SW480 (cell line): ENCODE data around the gene RCBTB2.

ENCODE experiments used
- DNase-seq: peaks from one replicate; pipeline ENCODE4 v3.0.0-alpha.2; 2016; ENCODE audit warnings: low spot score

The RCBTB2 gene

DNA sequence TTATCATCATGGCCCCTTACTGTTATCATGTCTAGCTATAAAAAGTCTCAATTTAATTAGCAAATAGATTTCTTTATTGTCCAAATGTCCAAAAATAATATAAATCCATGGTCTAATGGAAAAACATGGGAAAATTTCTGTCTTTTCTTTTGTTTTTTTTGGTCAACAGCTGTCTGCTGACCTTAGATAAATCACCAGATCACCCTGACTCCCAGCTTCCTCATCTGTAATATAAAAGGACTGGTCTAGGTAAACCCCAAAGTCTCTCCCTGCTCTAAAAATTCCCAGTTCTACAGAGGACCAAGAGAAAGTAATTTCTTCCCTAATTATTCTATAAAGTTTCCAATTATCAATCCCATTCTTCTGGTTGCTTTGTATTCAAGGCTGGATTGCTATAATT, 30.7 kb upstream of the RCBTB2 start:
- DNase-seq: no peak

DNA sequence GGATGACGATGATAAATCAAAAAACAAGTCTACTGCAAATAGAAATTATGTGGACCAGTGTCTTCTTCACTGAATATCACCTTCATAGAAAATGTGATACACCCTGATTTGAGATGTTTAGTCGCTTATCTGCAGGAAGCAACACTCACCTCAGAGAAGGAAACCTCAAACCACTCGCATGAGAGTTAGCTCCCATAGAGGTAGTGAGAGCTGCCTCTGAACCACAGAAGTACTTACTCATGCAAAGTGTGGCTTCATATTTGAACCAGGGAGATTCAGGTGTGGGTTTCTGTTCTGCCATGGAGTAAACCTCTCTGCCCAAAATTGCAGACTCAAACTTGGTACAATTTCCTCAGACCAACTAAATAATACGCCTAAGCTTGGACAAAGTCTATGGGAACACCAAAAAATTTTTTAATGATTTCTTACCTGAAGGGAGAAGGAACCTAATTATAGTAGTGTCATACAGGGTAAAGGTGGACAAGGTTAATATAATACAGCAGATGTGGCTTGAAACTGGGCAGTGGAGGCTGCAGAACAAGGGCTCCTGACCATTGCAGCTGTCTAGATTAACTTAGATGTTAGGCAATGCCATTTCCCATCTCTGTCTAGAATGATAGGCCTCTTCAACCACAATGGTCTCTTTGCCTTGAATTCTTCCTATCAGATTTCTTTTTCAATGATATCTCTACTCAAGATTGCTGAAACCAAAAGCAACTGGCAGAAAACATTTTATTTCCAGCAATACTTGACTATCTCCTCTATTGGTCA, 29.6 kb upstream of the RCBTB2 start:
- DNase-seq: no peak

DNA sequence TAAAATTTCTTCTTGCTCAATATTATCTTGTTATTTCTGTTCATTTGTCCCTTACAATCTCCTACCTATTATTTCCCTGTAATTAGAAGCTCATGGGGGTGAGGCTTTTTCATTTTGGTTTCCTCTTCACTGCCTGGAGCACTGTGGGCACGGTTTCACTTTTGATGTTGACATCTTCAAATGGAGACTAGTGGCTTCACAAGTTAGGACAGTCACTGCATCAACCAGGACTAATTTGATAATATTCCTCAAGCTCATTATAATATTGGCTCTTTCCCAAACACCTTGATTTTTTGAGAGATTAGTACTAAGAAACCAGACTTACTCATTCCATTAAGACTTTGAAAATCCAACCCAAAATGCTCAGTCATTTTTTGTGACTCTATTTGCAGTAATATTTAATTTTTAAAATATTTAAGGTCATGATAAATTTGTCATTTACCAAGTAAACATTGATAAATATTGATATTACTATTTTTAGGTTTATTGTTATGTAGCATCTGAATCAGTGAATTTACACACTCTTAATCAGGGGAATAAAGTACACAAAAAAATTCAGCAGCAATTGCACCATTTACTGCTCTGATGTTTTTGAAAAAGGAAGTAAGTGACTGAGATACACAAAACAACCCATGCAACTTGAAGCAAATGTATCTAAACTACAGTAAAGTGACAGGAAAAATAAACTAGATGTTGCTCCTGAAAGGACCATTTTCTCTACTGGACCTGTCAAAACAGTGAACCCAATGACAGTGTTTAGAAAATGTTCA, 28.8 kb upstream of the RCBTB2 start:
- no peak for DNase-seq

DNA sequence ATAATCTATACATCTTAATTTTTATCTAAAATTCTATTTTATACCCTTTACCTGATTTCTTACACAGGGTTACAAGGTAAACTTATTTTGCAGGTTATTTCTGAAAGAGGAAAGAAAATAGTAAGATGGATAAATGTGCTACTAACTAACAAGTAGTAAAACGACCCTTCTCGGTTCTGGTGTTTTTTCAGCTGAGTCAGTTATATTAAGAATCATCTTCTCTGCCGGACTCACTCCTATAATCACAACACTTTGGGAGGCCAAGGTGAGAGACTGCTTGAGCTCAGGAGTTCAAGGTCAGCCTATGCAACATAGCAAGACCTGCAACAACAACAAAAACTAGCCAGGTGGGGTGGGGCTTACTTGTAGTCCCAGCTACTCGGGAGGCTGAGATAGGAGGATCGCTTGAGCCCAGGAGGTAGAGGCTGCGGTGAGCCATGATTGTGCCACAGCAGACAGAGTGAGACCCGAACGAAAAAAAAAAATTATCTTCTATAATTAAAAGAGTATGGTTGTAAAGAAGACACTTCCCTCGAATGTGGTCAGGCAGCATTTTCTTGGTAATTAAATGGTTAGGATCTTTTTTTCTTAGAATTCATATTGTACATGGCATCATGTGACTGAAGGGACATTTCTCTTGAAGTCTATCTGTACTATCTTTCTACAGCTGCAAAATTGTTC, 27.9 kb upstream of the RCBTB2 start:
- no peak for DNase-seq

DNA sequence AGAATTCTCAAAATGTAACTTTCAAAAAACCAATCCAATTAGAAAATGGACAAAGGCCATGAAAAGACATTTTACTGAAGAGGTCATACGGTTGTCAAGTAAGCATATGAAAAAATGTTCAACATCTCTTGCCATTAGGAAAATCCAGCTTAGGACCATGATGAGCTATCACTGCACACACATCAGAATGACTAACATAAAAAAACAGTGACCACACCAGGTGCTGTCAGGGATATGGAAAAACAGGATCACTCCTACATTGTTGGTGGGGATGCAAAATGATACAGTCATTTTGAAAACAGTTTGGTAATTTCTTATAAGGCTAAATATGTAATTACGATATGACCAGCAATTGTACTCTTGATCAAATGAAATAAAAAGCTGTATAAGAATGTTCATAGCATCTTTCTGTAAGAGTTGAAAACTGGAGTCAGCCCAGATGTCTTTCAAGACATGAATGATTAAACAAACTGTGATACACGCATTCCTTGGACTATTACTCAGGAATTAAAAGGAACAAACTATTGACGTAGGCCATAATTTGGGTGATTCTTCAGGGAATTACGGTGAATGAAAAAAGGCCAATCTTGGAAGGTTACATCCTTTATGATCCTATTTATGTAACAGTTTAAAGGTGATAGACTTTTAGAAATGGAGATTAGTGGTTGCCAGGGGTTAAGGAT, 26.9 kb upstream of the RCBTB2 start:
- DNase-seq: no peak

DNA sequence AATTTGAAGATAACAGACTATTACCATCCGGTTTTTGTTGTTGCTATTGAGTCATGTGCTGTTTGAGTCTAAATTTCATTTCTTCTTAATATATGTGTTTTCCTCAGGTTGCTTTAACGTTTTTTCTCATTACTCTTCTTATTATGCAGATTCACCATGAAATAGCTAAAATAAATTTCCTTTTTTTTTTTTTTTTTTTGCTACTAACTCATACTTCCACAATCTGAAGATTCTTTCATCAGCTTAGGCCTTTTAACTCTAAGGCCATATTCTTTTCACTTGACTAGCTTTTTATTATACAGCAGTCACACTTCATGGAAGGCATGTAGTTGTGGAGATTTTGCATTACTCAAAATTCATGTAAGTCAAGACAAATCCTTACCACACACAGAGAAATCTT, 23.9 kb upstream of the RCBTB2 start:
- DNase-seq: no peak

DNA sequence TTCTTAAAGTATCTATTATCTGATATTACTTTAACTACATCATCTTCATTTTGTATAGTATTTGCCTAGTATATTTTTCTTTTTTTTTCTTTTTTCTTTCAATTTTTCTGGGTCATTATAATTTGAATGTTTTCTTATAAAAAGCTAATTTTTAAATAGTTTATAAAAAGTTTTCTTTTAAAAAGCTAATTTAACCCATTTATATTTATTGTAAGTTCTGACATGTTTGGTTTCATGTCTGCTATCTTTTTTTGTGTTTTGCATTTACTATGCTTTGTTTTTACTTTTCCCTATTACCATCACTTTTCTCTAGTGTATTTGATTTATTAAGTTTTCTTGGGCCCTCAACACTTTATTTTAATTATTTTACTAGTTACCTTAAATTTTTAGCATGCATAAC, 22.6 kb upstream of the RCBTB2 start:
- no peak for DNase-seq

DNA sequence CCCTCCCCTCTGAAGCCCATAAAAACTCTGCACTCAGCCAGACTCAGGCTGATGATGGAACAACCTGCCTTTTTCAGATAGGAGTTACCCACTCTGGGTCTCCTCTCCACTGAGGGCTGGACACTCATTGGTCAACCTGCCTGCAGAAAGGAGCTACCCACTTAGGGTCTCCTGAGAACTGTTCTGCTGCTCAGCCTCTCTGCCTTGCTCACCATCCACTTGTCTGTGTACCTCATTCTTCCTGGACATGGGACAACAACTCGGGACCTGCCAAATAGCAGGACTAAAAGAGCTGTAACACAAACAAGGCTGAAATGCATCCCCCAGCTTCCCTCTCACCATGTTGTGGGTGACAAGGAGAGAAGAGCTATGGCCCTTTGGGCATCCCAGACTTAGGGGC, 18.4 kb upstream of the RCBTB2 start:
- no peak for DNase-seq

DNA sequence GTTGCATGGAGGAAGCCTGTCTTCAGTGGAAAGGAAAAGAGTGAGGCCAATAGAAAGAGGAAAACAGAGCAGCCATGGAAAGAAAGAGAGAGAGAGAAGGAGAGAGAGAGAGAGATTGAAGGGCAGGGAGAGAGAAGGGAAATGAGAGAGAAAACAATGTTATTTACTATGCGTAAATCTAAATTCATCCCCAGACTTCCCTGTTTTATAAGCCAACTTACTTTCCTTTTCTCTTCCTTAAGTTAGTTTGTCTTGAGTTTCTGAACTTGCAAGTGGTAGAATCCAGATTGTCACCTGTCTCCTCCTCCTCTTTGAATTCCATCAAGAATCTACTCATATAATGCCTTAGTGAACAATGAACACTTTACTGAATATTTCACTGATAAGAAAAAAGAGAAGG, 16.8 kb upstream of the RCBTB2 start:
- DNase-seq: no peak

DNA sequence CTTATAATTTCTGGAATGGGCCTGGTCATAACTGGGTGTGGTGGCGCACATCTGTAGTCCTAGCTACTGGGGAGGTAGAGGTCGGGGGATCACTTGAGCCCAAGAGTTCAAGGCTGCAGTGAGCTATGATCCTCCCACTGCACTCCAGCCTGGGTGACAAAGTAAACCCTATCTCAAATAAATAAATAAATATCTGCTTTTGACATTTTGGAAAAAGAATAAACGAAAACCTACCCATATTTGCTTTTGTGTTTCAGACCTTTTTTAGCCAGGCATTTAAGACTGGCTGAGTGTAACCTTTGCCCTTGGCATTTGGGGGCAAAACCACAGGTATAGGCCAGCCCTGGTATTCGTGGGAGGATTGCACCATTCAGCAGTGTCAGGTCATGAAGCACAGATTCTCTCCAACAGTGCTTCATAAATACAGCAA, 14.8 kb upstream of the RCBTB2 start:
- no peak for DNase-seq

DNA sequence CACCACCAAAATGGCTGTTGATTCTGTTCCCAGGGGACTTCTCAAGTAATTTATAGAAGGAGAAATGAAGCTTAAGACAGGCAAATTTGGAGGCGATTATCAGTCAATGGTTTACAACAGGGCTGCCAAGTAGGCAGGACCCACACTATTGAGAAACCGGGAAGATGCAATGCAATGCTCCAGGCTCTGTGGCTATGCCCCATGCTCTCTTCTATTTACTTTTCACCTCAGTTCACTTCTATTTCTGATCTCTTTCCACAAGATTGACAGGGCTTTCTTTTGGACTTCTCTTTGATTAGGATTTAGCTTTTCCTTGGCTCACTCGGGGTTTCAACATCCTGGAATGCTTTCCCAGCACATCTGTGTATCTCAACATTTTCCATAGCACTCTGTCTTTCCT, 12.7 kb upstream of the RCBTB2 start:
- DNase-seq: no peak

DNA sequence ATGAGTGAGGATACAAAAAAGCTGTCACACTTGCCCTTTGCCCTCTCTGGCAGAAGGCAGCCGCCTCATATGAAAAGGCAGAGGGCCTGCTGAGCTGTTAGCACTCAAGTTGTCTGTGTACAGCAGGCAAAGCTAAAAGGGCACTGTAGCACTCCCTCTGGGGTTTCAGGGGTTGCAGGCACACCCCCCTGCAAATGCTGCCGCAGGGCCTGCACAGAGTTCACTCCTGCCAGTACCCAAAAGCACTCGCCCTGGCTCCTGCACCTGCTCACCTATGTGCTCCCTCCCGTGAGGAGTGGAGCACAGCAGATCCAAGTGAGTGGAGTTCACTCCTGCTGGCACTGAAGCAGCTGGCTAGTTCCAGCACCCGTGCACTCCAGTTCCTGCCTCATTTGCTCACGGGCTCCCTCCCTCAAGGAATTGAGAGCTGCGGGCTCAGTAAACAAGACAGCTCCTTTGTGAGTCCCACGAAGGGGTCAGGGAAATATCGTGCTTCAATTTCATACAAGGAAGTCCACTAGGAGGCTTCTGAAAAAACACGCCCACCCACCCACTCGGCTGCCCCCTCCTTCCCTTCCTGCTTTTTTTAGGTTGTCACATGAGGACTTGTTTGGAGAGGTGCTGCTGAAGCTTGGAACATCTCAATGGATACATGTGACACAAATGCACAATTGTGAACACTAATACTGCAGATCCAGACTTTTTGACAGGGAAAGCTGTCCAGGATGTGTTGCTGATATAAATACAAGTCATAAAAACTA, 9.9 kb upstream of the RCBTB2 start:
- no peak for DNase-seq

DNA sequence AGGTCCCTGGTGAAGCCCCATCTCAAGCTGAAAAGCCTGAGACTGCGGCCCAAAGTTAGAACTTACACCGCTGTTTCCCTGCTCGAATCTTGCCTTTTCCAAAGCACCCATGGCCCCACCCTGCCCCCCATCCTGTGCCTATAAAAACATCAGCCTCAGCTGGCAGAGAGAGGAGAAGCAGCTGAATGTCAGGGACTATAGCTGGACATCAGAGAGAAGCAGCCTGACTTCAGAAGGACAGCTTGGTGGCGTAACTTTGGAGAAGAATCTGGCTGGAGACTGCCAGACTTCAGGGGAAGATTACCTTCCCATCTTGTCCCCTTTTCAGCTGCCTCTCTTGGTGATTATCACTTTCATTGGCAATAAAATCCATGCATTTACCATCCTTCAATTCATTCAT, 9.3 kb upstream of the RCBTB2 start:
- no peak for DNase-seq

DNA sequence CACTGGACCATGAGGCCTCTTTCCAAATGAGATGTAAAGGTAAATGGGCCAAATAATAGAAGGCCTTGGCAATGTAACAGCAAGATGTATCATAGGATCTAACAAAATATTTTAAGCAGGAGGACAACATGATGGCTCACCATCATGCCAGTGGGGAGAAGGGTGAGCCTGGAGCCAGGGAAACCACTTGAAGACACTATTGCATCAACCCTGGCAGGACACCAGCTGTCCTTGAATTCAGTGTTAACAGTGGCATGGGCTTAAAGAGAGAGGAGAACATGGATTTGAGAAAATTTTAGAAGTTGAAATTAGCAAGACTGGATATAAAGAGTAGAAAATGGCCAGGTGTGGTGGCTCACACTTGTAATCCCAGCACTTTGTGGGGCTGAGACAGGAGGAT, 6.7 kb upstream of the RCBTB2 start:
- DNase-seq: no peak

DNA sequence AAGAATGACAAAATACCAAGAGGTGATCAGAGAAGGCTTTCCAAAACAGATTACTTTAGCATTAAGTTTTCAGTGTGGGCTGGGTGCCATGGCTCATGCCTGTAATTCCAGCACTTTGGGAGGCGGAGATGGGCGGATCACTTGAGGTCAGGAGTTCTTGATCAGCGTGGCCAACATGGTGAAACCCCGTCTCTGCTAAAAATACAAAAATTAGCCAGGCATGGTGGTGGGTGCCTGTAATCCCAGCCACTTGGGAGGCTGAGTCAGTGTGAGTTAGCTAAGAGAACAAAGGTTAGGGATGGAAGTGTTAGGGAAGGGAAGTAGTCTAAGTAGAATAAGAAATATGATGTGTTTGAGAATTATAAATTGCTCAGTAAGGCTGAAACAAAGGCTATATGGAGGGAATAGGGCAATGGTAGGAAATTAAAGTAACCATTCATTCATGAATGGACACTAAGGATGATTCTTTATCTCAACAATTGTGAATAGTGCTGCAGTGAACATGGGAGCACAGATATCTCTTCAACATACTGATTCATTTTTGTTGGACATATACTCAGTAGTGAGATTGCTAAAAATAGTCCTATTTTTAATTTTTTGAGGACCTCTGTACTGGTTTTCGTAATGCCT, 3.9 kb upstream of the RCBTB2 start:
- DNase-seq: no peak

DNA sequence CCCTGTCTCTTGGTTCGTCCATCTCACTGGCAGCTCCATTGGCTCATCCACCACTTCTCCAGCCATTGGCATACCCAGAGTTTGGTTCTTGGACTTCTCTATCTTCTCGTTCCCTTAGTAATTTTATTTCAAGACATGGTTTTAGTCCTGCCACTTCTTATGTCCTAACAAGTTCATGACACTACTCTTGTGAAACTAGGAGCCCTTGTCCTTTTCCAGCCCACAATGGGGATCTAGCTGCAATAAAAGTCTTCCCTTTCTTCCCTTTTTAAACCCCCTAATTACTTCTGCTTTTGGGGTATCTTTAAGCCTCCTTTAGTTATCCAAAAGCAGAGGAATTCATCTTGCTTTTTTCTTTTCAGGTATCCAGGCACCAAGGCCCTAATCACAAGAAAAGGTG, 2.9 kb upstream of the RCBTB2 start:
- no peak for DNase-seq

DNA sequence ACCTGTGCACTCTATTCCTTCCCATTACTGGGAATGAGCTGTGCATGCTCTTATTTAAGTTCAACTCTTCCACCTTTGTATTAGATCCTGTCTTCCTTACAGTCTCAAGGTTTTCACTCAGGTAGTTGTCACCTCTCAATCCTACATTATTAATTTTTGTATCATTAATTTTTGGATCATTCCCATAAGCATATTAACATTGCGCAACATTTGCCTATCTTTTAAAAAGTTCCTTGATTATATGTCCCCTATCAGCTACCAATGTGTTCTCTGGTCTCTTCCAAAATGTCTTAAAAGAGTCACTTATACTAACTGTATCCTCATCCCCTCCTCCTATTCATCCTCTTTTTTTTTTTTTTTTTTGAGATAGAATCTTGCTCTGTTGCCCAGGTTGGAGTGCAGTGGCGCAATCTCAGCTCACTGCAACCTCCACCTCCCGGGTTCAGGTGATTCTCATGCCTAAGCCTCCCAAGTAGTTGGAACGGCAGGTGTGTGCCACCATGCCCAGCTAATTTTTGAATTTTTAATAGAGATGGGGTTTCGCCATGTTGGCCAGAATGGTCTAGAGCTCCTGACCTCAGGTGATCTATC, 2.1 kb upstream of the RCBTB2 start:
- no peak for DNase-seq

DNA sequence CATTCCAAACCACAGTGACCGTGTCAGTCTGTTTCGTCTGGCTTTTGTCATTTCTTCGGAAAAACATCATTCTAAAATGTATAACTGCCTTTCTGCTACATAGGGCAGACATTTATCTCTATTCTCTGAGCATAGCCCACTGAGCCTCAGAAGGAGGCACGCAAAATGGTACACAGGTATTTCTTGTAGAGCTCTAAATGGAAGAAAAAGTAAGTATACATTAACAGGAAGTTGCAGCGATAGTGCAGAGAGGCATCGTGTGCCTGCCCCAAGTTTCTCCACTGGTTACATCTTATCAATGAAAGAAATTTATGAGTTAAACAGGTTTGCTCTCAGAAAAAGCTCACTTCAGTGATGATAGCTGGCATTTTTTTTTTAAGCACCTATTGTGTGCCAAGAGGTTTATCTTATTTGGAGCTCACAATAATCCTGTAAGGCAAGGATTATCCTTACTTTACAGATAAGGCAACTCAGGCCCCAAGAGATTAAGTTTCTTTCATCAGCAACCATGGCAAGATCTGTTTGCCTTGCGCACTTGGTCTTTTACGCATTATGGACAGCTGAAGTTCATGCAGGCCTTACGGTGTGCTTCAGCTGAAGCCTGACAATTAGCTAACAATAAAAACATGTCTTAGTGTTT, 1.2 kb upstream of the RCBTB2 start:
- no peak for DNase-seq

DNA sequence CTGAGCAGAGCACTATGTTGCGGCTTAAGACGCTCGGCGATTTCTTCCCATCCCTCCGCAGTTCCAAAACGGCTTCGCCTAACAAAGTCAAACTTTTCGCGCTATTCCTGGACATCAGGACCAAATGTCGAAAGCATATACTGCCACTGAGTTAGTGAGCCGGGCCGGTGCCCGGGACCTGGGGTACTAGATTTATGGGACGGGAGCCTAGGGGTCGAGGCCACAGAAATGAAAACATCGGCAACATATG, 699 bp downstream of the RCBTB2 start:
- no peak for DNase-seq

DNA sequence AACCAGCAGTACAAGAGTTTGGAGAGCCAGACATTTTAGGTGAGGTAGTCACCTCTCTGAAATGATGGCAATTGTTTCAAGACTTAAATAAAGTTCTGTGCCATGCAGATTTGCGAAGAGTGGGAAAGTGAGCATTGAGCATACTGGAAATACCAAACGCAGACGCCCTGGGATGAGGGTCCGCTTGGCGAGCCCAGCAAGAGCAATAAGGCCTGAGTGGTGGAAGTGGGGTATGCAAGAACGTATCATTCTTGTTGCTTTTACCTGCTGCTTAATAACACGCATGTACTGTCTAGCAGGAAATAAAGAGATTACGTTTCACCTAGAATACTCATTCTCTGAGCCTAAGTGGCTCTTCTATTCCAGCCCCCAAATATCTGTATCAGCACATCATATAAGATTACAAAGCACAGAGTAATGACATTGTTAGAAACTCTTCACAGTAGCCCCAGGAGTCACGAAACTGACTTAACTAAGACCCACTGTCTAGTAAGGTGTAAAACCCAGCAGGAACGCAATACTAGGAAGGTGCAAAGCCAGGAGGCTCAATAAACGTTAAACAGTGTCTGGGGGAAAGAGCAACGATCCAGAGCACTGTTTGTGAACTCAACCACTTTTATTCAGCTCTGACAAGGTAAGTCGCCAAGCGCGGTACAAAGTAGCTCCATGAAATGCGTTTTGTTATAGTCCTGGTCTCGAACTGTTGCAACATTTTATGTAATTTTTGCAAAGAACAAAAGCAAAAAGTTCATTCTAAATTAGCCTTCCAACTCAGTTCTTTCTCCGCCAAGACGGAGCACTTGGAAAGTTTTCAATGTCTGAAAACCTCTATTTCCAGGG, 1.2 kb downstream of the RCBTB2 start:
- no peak for DNase-seq
